Rectal smooth muscle tissue (tissue), 1 donor: ENCODE results near the gene TNK1.

Experiments
- H3K27ac ChIP-seq: one replicate; pipeline ENCODE4 v1.7.0; 2013; ENCODE audit warnings: low read depth, low read length, inconsistent platforms
- H3K27me3 ChIP-seq: one replicate; pipeline ENCODE4 v1.7.0; 2013; ENCODE audit warnings: low read length; ENCODE audit not compliant: control insufficient read depth, insufficient read depth
- H3K36me3 ChIP-seq: one replicate; pipeline ENCODE4 v1.7.0; 2013; ENCODE audit warnings: low read length; ENCODE audit not compliant: control insufficient read depth, insufficient read depth
- H3K4me1 ChIP-seq: one replicate; pipeline ENCODE4 v1.7.0; 2013; ENCODE audit warnings: low read length; ENCODE audit not compliant: control insufficient read depth, insufficient read depth
- H3K4me3 ChIP-seq: one replicate; pipeline ENCODE4 v1.7.0; 2013; ENCODE audit warnings: low read length
- H3K9ac ChIP-seq: one replicate; pipeline ENCODE4 v1.7.0; 2013; ENCODE audit warnings: low read length

The TNK1 gene

GRCh38 chr17:7437950-7438614 is 57.2 kb downstream of the TNK1 start:
- no peak overlapping the region for H3K27ac ChIP-seq
- peaks cover 32% of the 10 kb centered on the region for H3K27me3 ChIP-seq
- H3K9ac ChIP-seq = peak overlapping the region; percentile 10
- H3K4me1 ChIP-seq = peaks cover 15% of the 10 kb centered on the region
- H3K36me3 ChIP-seq = no peaks in the 10 kb centered on the region
- H3K4me3 ChIP-seq = peak overlapping the region; percentile 40

GRCh38 chr17:7438656-7439460 is 58.0 kb downstream of the TNK1 start:
- Histone ChIP-seq H3K27me3 (peaks cover 32% of the 10 kb centered on the region), H3K36me3 (no peaks in the 10 kb centered on the region), H3K9ac (peak overlapping the region; percentile 10), H3K27ac (no peak overlapping the region), H3K4me1 (peaks cover 15% of the 10 kb centered on the region), H3K4me3 (peak overlapping the region; percentile 24)
